Fibroblast of villous mesenchyme (primary cell): ENCODE measurements around the gene GPR33. TPM values are rescaled to one million over a fixed set of nuclear protein-coding genes. Genes with fewer than 3 reads are reported as not detected.

Experiments used
- DNase-seq: peaks from one replicate; pipeline ENCODE4 v3.0.0-alpha.2; 2010; ENCODE audit warnings: low read depth
- H3K4me3 ChIP-seq: 2 replicates; pipeline ENCODE4 v1.5.1; 2011; ENCODE audit warnings: low read depth, mild to moderate bottlenecking, low read length
- CTCF ChIP-seq: IDR thresholded peaks from 2 replicates; pipeline ENCODE4 v1.5.1; 2012; ENCODE audit warnings: low read depth, mild to moderate bottlenecking, low read length; ENCODE audit not compliant: insufficient read depth
- total RNA-seq: library from RNA; depleted of rRNA; stranded (reverse); fragments of >200 nt; gene quantifications from 2 replicates; pipeline ENCODE4 v1.2.3, GENCODE V29; 2012

GPR33 gene, protein sequence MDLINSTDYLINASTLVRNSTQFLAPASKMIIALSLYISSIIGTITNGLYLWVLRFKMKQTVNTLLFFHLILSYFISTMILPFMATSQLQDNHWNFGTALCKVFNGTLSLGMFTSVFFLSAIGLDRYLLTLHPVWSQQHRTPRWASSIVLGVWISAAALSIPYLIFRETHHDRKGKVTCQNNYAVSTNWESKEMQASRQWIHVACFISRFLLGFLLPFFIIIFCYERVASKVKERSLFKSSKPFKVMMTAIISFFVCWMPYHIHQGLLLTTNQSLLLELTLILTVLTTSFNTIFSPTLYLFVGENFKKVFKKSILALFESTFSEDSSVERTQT
- total RNA-seq: not detected in 2 replicates

DNA sequence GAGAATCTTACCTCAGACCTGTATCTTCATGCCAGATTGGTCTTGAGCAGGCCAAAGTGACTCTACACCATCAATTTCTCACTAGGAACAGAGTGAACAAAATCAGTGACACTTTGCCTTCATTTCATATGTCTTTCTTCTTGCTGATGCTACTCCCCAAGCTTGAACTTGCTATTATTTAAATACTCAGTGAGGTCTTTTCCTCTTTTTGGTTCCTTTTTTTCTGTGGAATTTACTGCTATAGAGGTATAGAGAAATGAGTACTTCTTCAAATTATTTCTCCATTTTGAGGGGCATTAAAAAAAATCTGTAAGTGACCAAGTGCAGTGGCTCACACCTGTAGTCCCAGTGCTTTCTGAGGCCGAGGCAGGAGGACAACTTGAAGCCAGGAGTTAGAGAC lies at the start of gene GPR33:
TSS of gene GPR33 (minus strand) at position 154 of the 400 bp plus-strand sequence. CDS start 4,074 bp downstream, outside the sequence.
- no peak for DNase-seq
- no peak within 1 kb of the TSS for H3K4me3 ChIP-seq
- TF ChIP-seq CTCF: no peak

DNA sequence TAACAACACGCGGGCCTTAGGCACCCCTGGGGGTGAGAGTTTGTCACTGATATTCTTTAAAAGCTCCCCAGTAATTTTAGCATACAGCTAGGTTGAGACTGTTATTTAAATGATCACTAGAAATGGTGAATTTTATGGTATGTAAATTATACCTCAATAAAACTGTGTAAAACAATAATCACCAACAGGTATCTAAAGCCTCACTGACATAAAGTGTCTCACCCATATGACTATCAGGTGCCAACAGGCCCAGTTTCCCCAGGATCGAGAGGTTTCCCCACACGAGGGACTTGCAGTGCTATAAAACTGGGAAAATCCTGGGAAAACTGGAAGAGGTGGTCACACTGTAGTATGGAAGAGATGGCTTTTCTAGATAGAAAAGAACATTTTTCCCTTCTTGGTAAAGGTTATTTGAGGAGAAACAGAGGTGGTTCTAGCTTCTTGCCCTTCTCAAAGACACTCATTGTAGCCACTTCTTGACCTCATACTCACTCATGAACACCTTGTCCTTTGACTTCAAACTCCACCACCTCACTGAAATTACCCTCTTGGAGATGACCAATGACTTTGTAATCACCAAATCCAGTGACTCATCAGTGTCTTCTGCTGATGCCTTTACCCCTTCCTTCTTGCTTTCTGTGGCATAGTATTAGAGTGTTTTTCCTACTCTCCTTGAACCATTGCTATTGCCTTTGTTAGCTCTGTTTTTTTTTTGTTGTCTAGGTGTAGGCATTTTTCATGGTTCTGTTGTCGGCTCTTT lies 48.5 kb upstream of the GPR33 start:
- DNase-seq: no peak
- no peak overlapping the region for H3K4me3 ChIP-seq
- TF ChIP-seq CTCF: no peak

DNA sequence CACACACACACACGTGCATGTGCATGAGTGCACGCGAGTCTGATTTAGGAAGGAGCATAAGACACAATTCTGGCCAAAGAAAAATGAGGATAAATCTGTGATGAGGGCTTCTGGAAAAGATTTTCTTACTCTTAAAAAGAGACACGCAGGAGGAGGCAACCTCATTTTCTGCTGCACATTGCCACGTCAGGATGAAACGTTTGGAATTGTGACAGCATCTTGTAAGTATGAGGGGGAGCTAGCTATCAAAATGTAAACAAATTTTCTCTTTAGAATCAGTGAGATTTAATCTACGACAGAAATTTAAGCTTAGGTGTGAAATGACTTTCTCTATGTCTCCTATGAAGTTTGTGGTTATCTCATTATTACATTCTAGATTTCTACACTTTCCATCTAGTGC lies 42.3 kb upstream of the GPR33 start:
- no peak overlapping the region for H3K4me3 ChIP-seq
- peak; percentile 34 for DNase-seq
- TF ChIP-seq CTCF: no peak

DNA sequence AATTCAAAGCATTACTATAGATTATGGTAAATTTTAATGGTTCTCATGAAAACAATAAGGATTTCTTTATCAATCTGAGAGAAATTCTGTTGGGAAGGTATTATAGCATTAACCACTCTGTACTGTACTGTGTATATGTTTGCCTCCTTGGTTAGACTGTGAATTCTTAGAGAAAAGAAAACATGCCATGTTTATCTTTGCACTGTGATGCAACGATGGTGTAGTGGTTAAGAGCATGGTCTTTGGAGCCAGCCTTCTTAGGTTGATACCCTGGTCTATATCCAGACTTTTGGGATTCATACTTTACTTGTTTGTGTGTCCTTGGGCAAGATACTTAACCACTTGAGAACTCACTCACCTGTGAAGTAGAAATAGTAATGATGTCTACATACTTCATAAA lies 41.2 kb upstream of the GPR33 start:
- TF ChIP-seq CTCF: no peak
- DNase-seq: peak; percentile 34
- H3K4me3 ChIP-seq: no peak overlapping the region

DNA sequence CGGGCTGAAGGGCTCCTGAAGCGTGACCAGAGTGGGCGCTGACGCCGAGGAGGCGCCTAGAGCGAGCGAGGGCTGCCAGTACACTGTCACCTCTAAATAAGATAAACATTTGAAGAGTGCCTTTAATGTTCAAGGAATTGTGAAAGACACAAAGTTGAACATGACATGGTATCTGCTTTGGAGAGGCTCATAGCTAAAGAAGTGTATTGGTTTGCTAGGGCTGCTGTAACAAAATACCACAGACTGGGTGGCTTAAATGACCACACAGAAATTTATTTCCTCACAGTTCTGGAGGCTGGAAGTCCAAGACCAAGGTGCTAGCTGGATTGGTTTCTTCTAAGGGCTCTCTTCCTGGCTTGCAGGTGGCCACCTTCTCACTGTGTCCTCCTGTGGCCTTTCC lies 39.7 kb upstream of the GPR33 start:
- TF ChIP-seq CTCF: no peak
- H3K4me3 ChIP-seq: no peak overlapping the region
- DNase-seq: no peak

- DNase-seq: no peak
- TF ChIP-seq CTCF: no peak
- H3K4me3 ChIP-seq: no peak overlapping the region
These were observed 39.2 kb upstream of the GPR33 start for GRCh38 chr14:31527087-31527486.

- no peak for DNase-seq
- H3K4me3 ChIP-seq: no peak overlapping the region
- no peak for TF ChIP-seq CTCF
These were observed 23.0 kb upstream of the GPR33 start for GRCh38 chr14:31510855-31511254.
